Stimulated activated CD4-positive, alpha-beta T cell treated with anti-CD3 and anti-CD28 coated beads, Interleukin-2, amount 100 ng/mL, for 48 hours (primary cell): Measurements from ENCODE around the gene HSD3B1.
"Not testable (repeated sequence)": the region's sequence is repeated elsewhere in the genome, so short reads cannot be mapped to it uniquely, and the experiment has no call there.

Source experiments
- DNase-seq, 2 donors: peaks; one replicate each; pipeline ENCODE4 v3.0.0-alpha.2; 2020

The HSD3B1 gene

DNA sequence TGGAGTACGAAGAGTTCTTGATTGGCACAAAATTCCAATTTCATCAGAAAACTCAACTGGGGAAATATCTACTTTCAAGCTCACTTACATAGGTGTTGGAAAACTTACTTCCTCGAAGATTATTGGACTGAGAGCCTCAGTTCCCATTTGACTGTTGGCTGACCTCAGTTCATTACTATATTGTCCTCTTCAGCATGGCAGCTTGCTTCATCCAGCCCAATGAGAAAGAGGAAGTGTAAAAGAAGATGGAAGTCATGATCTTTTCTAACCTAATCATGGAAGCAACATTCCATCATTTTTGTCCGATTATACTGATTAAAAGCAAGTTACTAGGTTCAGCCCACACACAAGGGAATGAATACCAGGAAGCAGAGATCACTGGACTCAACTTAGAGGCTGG is 49.4 kb downstream of the HSD3B1 start:
- DNase-seq, result no peak

DNA sequence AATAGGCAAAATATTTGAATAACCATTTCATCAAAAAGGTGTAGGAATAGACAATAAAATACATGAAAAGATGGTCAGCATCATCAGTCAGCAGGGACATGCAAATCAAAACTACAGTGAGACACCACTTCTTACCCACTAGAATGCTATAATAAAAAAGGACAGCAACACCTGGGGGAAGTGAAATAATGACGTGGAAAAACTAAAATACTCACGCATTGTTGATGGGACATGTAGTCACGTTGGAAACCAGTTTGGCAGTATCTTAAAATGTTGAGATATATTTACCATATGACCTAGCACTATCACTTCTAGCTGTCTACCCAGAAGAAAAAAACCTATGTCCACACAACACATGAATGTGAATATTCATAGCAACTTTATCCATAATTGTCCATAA is 53.4 kb downstream of the HSD3B1 start:
- DNase-seq, result not testable (repeated sequence)

DNA sequence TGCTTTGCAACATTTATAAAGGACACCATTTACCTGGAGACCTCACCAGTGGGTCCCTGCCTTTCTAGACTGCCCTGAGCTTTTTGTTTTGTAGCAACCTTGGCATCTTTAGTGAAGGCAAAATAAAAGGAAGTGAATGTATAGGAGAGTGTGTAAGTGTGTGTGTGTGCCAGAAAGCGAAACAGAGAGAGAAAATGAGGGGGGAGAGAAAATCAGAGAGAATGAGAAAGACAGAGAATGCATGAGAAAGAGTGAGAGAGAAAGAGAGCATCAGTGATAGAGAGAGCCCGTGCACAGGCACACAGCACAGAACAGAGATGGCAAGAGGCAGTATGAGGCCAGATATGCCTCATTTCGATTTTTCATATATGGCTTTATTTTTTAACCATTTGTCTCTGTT is 57.5 kb downstream of the HSD3B1 start:
- no peak for DNase-seq
